ENCODE measurements around the gene GPSM1.

- TF ChIP-seq, protein P1, sequence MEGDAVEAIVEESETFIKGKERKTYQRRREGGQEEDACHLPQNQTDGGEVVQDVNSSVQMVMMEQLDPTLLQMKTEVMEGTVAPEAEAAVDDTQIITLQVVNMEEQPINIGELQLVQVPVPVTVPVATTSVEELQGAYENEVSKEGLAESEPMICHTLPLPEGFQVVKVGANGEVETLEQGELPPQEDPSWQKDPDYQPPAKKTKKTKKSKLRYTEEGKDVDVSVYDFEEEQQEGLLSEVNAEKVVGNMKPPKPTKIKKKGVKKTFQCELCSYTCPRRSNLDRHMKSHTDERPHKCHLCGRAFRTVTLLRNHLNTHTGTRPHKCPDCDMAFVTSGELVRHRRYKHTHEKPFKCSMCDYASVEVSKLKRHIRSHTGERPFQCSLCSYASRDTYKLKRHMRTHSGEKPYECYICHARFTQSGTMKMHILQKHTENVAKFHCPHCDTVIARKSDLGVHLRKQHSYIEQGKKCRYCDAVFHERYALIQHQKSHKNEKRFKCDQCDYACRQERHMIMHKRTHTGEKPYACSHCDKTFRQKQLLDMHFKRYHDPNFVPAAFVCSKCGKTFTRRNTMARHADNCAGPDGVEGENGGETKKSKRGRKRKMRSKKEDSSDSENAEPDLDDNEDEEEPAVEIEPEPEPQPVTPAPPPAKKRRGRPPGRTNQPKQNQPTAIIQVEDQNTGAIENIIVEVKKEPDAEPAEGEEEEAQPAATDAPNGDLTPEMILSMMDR (IDR thresholded peaks at IDR 0.05; ENCODE audit: insufficient read depth, low read length): no peak
- TF ChIP-seq POLR2AphosphoS5 (IDR thresholded peaks at IDR 0.05; ENCODE audit: low read depth) (peak; percentile 77), GABPA (IDR thresholded peaks at IDR 0.05; ENCODE audit: low read depth) (no peak)
These were observed 50.2 kb downstream of the GPSM1 start for GRCh38 chr9:136377341-136378169.

All from HL-60 (cell line).